ENCODE data around the gene C4A. TPM values are rescaled to one million over a fixed set of nuclear protein-coding genes. Genes with fewer than 3 reads are reported as not detected.

C4A gene
- total and polyA plus RNA-seq, 2 of the 13 experiments (the other 11 are each of a cell fraction or from before 2014, with no cell fraction given) = 165 to 478 TPM

- TF ChIP-seq KLF9 (CRISPR knock-in tag; IDR thresholded peaks at IDR 0.05; ENCODE audit: low read depth) = 0 out of 2 replicates have a peak, but pooled peaks have one; percentile 63
- peak; percentile 87 for TF ChIP-seq KDM5B (CRISPR knock-in tag; IDR thresholded peaks at IDR 0.05; ENCODE audit: borderline replicate concordance)
- TF ChIP-seq MED1 (CRISPR knock-in tag; IDR thresholded peaks at IDR 0.05) = peak; percentile 96
- 0 out of 2 replicates have a peak, but pooled peaks have one; percentile 79 for TF ChIP-seq TRAFD1 (CRISPR knock-in tag; IDR thresholded peaks at IDR 0.05; ENCODE audit: borderline replicate concordance)
- TF ChIP-seq GABPA (IDR thresholded peaks at IDR 0.05; ENCODE audit: low read depth, low read length) = no peak
- TF ChIP-seq GABPA (CRISPR knock-in tag; IDR thresholded peaks at IDR 0.05; ENCODE audit: low read depth) = peak; percentile 76
- TF ChIP-seq GZF1 (CRISPR knock-in tag; IDR thresholded peaks at IDR 0.05) = no peak; the same call in 1 of the 2 replicates
- TF ChIP-seq MIER3 (CRISPR knock-in tag; IDR thresholded peaks at IDR 0.05; ENCODE audit: borderline replicate concordance) = peak; percentile 65; the same call in 1 of the 2 replicates
- TF ChIP-seq TSC22D2 (CRISPR knock-in tag; IDR thresholded peaks at IDR 0.05; ENCODE audit: borderline replicate concordance) = no peak; the same call in 1 of the 2 replicates
- no peak for TF ChIP-seq NFE2 (CRISPR knock-in tag; IDR thresholded peaks at IDR 0.05)
- no peak; the same call in 1 of the 2 replicates for TF ChIP-seq KLF15 (CRISPR knock-in tag; IDR thresholded peaks at IDR 0.05; ENCODE audit: borderline replicate concordance)
- TF ChIP-seq HBP1 (CRISPR knock-in tag; IDR thresholded peaks at IDR 0.05; ENCODE audit: low read depth) = peak; percentile 79
- no peak for TF ChIP-seq FOXO4 (CRISPR knock-in tag; conservative IDR thresholded peaks at IDR 0.05)
- peak; percentile 63; the same call in 1 of the 2 replicates for TF ChIP-seq ZBTB3 (CRISPR knock-in tag; IDR thresholded peaks at IDR 0.05; ENCODE audit: borderline replicate concordance, low read depth)
- TF ChIP-seq ZNF484 (CRISPR knock-in tag; IDR thresholded peaks at IDR 0.05; ENCODE audit: borderline replicate concordance, low read depth) = no peak
- no peak for TF ChIP-seq ZNF382 (CRISPR knock-in tag; IDR thresholded peaks at IDR 0.05; ENCODE audit: borderline replicate concordance)
- TF ChIP-seq ZNF782 (CRISPR knock-in tag; IDR thresholded peaks at IDR 0.05; ENCODE audit: borderline replicate concordance) = no peak
- peak; percentile 72 for TF ChIP-seq ZNF792 (CRISPR knock-in tag; IDR thresholded peaks at IDR 0.05)
- TF ChIP-seq ZNF317 (CRISPR knock-in tag; IDR thresholded peaks at IDR 0.05) = peak; percentile 61; the same call in 1 of the 2 replicates
- TF ChIP-seq SP140L (CRISPR knock-in tag; IDR thresholded peaks at IDR 0.05; ENCODE audit: borderline replicate concordance) = no peak
- peak; percentile 92; the same call in 1 of the 2 replicates for TF ChIP-seq ELF3 (CRISPR knock-in tag; IDR thresholded peaks at IDR 0.05)
- TF ChIP-seq KLF6 (CRISPR knock-in tag; IDR thresholded peaks at IDR 0.05) = peak; percentile 88
Measured at GRCh38 chr6:31945507-31946369, 36.1 kb upstream of the C4A start, which contains the start of gene CFB (continued).

All from HepG2 (cell line).